PC-9 (cell line): Measurements from ENCODE around the gene HACD2.

ENCODE experiments used
- CTCF ChIP-seq: fragments of 200-600 bp; sonication (generic); conservative IDR thresholded peaks from 2 replicates; pipeline ENCODE4 v1.6.1; 2017; ENCODE audit warnings: mixed run types, antibody characterized with exemption, mild to moderate bottlenecking, moderate library complexity
- EZH2 ChIP-seq: fragments of 200-600 bp; sonication (generic); IDR thresholded peaks from 2 replicates; pipeline ENCODE4 v1.8.0; 2017; ENCODE audit warnings: antibody characterized with exemption, low read depth

GRCh38 chr3:123540285-123540684 is 44.6 kb downstream of the HACD2 start:
- TF ChIP-seq CTCF (no peak), EZH2 (no peak)
